Measurements from ENCODE around the gene ASCL2. TPM values are rescaled to one million over a fixed set of nuclear protein-coding genes. Genes with fewer than 3 reads are reported as not detected.

Gene ASCL2
- total and polyA plus RNA-seq, 2 donors (not counting 3 experiments of a cell fraction or from before 2014, with no cell fraction given): not detected

- CTCF ChIA-PET: no interaction called here
- intact Hi-C loops (cut with micrococcal nuclease): no loop called here
- H3K9me1 ChIP-seq (replicated peaks; ENCODE audit: control insufficient read depth, extremely low read depth, insufficient read depth, low read length): no peaks in the 10 kb centered on the region
- no peak overlapping the region for H3K9ac ChIP-seq (replicated peaks; ENCODE audit: extremely low read depth, insufficient read depth, low read length)
- DNase-seq (ENCODE audit: low read depth, low spot score): no peak
- POLR2A ChIA-PET: no interaction called here
- no peaks in the 10 kb centered on the region for H4K20me1 ChIP-seq (replicated peaks; ENCODE audit: control insufficient read depth, extremely low read depth, insufficient read depth, low read length)
- H3K27ac ChIP-seq (ENCODE audit: insufficient read depth, low read depth, low read length): no peak overlapping the region
- H2AFZ ChIP-seq (ENCODE audit: low read depth, low read length): no peak overlapping the region
- no peaks in the 10 kb centered on the region for H3K36me3 ChIP-seq (ENCODE audit: control insufficient read depth in 2 of 2, extremely low read depth in 1 of 2, insufficient read depth in 2 of 2, low read length in 2 of 2)
- H3K4me2 ChIP-seq (ENCODE audit: insufficient read depth, low read length): no peak overlapping the region
- dilution Hi-C loops (cut with MboI; ENCODE audit: extremely low pct_ligation_motif_present, low sequenced_read_pairs): no loop called here
- no peaks in the 10 kb centered on the region for H3K79me2 ChIP-seq (ENCODE audit: control insufficient read depth, insufficient read depth, low read length)
- no peaks in the 10 kb centered on the region for H3K9me3 ChIP-seq (replicated peaks; ENCODE audit: control insufficient read depth, insufficient read depth, low read length)
- BruUV-seq (replicated peaks): no TSS peak
- TF ChIP-seq FOS (IDR thresholded peaks at IDR 0.05; ENCODE audit: borderline replicate concordance, insufficient read depth, low read length): no peak
- TF ChIP-seq CTCF (IDR thresholded peaks at IDR 0.05; ENCODE audit: extremely low read depth in 1 of 2, insufficient read depth in 1 of 2, low read depth in 1 of 2, low read length in 2 of 2): no peak
- no peak for TF ChIP-seq MYC (IDR thresholded peaks at IDR 0.05; ENCODE audit: low read depth, low read length)
- TF ChIP-seq JUN (IDR thresholded peaks at IDR 0.05; ENCODE audit: borderline replicate concordance, insufficient read depth, insufficient read length, low read depth): no peak
- no peak for TF ChIP-seq EZH2 (IDR thresholded peaks at IDR 0.05; ENCODE audit: borderline replicate concordance, low read depth, low read length, severe bottlenecking)
- no peak for TF ChIP-seq POLR2A (IDR thresholded peaks at IDR 0.05; ENCODE audit: low read depth, low read length)
- no peaks in the 10 kb centered on the region for H3K4me1 ChIP-seq (ENCODE audit: control insufficient read depth, extremely low read depth, insufficient read depth, low read length)
- H3K27me3 ChIP-seq (ENCODE audit: control insufficient read depth in 2 of 2, insufficient read depth in 2 of 2, low read length in 2 of 2): peaks cover 14 to 15% of the 10 kb centered on the region in 2 experiments
- no peak for FAIRE-seq
- no peak overlapping the region for H3K4me3 ChIP-seq (replicated peaks in 1 of 3; ENCODE audit: insufficient read depth in 1 of 3, low read depth in 1 of 3, low read length in 3 of 3)
Measured at GRCh38 chr11:2264366-2265053, 5.9 kb downstream of the ASCL2 start.

Measured in endothelial cell of umbilical vein (primary cell).